ENCODE measurements around the gene TACSTD2.
"Not testable (repeated sequence)": the region's sequence is repeated elsewhere in the genome, so short reads cannot be mapped to it uniquely, and the experiment has no call there.

The TACSTD2 gene, protein sequence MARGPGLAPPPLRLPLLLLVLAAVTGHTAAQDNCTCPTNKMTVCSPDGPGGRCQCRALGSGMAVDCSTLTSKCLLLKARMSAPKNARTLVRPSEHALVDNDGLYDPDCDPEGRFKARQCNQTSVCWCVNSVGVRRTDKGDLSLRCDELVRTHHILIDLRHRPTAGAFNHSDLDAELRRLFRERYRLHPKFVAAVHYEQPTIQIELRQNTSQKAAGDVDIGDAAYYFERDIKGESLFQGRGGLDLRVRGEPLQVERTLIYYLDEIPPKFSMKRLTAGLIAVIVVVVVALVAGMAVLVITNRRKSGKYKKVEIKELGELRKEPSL

DNA sequence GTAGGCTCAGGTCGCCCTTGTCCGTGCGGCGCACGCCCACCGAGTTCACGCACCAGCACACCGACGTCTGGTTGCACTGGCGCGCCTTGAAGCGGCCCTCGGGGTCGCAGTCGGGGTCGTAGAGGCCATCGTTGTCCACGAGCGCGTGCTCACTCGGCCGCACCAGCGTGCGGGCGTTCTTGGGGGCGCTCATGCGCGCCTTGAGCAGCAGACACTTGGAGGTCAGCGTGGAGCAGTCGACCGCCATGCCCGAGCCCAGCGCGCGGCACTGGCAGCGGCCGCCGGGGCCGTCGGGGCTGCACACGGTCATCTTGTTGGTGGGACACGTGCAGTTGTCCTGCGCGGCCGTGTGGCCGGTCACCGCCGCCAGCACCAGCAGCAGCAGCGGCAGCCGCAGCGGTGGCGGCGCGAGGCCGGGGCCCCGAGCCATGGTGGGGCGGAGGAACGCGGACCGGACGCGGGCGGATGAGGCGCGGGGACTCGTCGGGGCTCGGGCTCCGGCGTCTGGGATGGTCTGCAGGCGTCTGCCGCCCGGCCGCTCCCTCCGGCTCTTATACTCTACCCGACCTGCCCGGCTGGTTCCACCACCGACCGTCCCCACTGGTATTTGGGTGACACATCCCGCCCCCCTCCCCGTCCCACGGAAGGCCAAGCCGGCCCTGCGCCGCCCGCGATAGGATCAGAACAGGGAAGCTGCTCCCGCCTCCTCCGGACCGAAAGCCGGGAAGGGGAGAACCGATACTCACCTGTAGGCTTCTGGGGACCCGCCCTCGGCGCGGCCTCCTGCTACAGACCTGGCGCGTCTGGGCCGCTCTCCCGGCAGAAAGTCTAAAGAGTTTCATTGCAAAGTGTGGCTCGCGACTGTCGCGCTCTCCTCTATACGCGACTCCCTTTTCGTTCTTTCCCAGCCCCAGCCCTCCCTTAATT lies at the start of gene TACSTD2:
TSS of gene TACSTD2 (minus strand) at position 526 of the 927 bp plus-strand sequence. CDS start at position 430, 96 bp downstream.
- no peak for DNase-seq (ENCODE audit: low read depth)

DNA sequence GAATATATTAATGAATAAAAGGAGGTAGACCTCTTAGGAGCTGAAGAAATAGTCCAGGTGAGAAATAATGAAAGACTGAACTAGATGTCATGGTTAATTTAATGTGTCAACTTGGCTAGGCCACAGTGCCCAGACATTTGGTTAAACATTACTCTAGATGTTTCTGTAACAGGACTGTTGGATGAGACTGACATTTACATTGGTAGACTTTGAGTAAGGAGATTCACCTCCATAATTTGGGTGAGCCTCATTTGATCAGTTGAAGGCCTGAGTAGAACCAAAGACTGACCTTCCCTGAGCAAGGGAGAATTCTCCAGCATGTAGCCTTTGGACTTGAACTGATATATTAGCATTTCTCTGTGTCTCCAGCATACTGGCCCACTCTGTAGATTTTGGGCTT lies 49.2 kb upstream of the TACSTD2 start:
- no peak for DNase-seq (ENCODE audit: low read depth)

DNA sequence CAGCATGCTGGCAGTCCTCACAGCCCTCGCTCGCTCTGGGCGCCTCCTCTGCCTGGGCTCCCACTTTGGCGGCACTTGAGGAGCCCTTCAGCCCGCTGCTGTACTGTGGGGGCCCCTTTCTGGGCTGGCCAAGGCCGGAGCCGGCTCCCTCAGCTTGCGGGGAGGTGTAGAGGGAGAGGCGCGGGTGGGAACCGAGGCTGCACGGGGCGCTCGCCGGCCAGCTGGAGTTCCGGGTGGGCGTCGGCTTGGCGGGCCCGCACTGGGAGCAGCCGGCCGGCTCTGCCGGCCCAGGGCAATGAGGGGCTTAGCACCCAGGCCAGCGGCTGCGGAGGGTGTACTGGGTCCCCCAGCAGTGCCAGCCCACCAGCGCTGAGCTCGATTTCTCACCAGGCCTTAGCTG lies 46.2 kb upstream of the TACSTD2 start:
- DNase-seq (ENCODE audit: low read depth): not testable (repeated sequence)

DNA sequence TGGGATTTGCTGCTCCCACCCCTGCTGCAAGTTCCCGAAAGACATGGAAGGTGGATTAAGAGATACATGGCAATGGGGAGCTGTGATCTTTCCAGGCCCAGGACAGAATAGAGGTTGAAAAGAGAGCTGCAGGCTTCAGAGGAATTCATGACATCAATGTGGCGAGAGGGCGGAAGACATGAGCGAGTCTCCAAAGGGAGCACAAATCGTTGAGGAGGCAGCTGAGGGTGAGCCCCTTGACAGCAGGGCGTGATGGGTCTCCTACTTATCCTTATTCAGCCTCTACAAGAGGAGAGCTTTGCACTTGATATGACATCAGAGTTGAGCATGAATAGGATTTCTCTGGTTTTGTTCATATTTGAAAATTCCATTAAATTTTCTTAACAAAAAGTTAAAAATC lies 45.5 kb upstream of the TACSTD2 start:
- DNase-seq (ENCODE audit: low read depth): no peak

DNA sequence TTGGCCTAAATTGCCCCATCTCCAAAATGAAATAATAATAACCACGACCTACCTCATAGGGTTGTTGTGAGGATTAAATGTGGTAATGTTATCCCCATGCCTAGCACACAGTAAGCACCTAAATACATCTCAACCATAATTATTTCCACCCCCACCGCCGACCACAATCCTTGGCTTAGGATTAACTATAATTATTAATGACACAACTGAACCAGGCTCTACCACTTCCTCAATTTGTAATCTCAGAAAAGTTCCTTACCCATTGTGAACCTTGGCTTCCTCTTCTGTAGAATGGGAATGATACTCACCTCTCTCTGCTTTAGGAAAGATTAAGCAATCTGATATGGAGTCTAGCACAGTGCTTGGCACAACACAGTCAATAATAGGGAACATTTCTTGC lies 44.3 kb upstream of the TACSTD2 start:
- no peak for DNase-seq (ENCODE audit: low read depth)

DNA sequence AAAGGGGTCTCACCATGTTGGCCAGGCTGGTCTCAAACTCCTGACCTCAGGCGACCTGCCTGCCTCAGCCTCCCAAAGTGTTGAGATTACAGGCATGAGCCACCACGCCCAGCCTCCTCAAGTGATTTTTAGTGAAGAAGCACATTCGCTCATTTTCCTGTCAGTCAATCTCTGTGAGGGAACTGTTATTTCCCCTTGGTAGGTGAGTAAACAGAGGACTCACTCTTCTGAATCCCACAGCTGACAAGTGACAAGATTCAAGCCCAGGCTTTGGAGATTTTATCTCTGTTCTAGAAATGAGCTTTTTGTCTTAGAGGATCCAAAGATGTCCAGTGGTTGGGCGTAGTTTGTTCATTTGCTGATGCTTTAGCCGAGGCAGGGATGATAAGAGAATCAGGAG lies 43.9 kb upstream of the TACSTD2 start:
- no peak for DNase-seq (ENCODE audit: low read depth)

DNA sequence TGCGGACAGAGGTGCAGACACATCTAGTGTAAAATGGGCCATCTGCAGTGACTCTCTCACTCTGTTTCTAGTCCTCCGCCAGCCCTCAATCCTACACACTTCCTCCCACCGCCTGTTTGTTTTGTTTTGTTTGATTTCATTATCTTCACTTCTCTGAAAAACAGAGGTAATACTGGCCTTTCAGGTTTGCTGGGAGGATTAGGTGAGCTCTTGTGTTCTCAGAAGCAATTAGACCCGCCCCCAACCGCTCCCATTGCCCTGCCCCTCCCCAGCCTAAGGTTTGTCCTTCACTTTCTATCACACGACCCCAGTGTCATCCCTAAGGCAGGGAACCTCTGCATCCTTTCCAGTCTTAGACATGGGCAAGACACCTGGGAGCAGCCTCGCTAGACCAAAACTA lies 43.2 kb upstream of the TACSTD2 start:
- DNase-seq (ENCODE audit: low read depth): no peak

DNA sequence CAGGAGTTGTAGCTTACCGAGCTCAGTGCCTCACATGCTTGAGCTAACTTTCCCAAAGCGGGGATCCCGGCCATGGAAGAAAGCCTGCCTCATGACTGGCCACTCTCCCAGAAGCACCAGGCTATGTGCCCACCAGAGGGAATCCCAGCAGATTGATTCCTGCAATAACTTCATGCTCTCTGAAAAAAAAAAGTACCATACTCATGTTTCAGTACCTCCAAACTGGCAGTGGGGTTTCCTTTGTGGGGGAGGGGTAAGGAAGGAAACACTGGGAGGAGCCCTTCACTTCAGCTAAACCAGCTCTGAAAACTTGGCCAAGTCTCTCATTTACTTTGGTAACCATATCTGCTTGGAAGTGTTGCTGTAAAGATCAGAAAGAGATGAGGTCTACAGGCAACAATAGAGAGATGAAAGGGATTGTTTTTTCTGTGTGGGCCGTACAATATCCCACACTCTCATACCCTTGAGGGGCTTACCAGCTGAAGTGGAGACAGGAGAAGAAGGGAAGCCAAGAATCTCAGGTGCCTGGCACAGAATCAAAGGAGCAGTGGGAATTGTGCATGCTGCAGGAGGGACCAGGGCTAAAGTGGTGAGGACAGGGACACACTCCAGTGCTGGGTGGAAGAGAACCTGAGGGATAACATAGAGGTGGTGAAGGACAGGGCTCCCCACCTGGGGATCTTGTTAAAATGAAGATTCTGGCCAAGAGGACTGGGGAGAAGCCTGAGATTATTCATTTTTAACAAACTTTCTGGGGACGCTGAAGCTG lies 42.4 kb upstream of the TACSTD2 start:
- no peak for DNase-seq (ENCODE audit: low read depth)

DNA sequence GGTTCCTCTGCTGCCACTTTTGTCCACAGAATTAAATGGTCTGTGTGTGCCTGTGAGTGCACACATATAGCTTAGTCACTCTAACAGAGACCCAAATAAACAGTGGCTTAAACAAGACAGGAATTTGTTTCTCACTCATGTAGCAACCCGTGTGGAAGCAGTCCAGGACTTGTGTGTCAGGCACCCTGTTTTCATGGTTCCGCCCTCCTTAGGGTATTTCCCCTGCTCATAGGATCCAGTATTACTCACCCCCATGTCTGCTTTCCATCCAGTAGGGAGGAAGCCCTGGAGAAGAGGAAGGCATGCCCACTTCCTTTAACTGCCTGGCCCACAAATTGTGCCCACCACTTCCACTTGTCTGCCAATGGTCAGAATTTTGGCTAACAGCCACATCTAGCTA lies 41.3 kb upstream of the TACSTD2 start:
- DNase-seq (ENCODE audit: low read depth): no peak

DNA sequence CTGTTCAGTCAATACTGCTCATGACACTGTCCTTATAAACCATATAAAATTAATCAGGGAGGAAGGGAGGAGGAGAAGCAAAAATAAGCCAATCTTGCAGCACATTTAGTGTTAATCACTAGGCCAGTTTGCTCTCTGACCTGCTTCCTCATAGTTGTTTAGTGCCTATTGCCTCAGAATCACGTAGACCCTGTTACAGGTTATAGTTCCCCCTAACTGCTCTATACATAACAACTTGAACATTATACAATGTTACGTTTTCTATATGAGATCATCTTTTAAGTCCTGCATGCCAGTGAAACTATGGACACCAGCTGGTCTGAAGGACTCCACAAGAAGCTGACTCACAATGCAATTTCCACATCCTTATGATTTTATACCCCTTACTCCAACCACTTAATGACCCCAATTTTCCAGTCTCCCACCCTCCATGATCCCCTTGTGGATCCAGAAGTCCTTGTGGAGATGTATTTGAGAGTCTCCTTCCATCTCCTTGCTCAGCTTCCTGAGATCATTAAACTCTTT lies 34.9 kb upstream of the TACSTD2 start:
- DNase-seq (ENCODE audit: low read depth): no peak

DNA sequence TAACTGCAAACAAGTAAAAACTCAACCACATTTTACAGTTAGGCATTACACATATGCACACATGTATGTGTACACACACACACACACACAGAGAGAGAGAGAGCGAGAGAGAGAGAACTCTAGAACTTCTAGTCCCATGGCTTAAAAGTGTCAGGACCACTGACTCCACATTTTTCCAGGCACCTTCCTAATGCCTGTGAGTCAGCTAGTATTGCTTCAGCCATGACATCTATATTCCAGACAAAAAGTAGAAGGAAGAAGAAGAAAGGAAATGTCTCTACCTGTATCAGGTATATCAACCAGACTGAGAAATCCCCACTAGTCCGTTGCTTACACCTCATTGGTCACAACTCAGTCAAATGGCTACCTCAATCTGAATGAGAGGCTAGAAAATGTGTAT lies 31.9 kb upstream of the TACSTD2 start:
- no peak for DNase-seq (ENCODE audit: low read depth)

DNA sequence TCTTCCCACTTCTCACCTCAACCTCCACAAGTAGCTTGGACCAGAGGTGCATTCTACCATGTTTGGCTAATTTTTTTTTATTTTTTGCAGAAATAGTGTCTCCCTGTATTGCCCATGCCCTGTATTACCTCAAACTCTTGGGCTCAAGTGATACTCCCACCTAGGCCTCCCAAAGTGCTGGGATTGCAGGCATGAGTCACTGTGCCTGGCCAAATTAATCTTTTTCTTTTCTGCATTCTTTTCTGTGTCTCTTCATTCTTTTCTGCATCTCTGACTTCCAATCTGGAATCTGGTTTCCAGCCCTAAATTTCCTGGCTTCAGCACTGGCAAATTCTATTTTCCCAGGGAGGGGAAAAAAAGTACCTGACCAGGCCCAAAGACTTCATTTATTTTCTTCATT lies 31.2 kb upstream of the TACSTD2 start:
- no peak for DNase-seq (ENCODE audit: low read depth)

DNA sequence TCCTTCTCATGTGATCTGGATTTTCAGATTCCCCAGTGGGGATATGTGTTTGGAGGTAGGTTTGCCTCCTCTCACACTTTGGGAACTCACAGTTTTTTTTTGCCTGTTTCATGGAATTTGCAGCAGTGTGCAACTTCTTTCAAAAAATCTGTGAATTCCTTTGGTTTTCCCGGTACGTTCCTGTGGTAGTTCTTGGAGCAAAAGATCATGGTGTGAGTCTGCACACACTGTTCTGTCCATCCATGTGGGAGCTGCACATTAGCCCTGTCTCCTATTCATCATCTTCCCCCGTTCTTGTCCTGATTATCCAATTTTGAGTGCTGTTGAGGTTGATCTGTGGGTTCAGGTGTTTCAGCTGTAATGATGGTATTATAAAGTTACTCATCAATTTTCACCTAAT lies 30.3 kb upstream of the TACSTD2 start:
- no peak for DNase-seq (ENCODE audit: low read depth)

DNA sequence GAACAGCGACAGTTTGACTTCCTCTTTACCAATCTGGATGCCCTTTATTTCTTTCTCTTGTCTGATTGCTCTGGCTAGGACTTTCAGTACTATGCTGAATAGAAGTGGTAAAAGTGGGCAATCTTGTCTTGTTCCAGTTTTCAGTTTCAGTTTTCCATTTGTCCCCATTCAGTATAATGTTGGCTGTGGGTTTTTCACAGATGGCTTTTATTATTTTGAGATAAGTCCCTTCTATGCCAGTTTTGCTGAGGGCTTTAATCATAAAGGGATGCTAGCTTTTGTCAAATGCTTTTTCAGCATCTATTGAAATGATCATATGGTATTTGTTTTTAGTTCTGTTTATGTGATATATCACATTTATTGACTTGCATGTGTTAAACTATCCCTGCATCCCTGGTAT lies 24.9 kb upstream of the TACSTD2 start:
- DNase-seq (ENCODE audit: low read depth): not testable (repeated sequence)

DNA sequence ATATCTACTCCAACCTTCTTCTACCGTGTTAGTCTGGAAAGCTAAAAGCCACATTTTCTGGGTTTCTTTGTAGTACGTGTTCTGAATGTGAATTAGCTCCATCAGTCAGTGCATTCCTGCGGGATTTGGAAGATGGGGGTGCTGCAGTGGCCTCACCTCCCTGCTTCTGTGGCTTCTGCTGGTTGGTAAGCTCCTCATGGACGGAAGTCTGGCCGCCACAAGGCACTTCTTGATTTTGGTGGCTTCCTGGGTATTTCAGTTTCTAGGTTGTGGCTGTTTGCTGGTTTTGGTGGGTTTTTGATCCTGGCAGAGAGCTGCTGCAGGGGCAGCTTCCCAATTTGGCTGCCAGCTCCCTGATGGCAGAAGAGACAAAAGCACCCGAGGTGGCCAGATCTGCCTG lies 20.9 kb upstream of the TACSTD2 start:
- no peak for DNase-seq (ENCODE audit: low read depth)

DNA sequence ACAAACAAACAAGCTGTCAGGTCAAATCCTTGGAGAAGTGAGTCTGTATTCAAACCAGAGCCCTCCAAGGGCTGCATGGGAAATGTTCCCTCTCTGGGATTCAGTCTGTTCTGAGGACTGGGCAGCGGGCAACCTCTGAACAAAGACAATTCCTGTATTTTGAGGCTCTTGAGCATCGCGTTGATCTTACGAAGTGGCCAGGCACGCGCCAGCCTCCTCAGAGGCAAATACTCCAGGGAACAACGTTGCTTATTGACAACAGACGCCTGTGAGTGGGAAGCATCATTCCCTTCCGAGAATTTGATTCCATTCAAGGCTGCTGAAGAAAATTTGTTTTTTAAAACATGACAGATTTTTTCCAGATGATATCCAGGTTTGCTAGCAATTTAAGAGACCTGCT lies 20.0 kb upstream of the TACSTD2 start:
- DNase-seq (ENCODE audit: low read depth): no peak

DNA sequence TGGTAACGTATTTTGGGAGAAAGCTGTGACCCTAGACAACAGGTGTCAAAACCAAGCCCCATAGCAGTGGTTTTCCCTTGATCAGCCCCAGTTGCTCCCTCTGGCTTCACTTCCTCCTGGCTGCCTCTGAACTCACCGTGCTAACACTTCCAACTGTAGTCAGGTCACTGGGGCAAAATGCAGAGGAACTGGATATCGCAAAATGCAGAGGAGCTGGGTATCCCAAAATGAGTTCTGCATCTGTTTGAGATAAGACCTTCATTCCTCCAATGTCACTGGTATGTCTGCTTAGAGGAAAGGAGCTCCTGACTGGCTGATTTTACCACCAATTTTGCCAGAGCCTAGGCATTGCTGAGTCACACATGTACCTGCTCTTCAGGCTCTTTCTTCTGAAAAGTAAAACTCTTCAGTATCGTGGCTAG lies 19.6 kb upstream of the TACSTD2 start:
- DNase-seq (ENCODE audit: low read depth): no peak

DNA sequence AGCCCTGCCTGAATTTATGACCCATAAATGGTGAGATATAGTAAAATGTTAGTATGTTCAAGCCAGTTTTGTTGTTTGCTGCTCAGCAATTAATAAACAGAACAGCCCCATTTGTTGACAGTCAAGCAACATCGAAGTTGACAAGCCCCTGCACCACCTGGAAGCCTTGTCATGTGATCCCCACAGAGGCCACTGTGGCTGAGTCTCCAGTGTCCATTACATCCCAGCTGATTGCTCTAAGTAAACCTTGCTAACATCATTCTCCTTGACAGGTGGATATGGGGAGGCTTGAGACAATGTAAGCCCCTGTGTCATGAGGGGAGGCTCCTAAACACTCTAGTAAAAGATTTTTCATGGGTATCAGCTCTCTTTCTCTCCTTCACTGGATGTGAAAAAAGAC lies 17.5 kb upstream of the TACSTD2 start:
- no peak for DNase-seq (ENCODE audit: low read depth)

DNA sequence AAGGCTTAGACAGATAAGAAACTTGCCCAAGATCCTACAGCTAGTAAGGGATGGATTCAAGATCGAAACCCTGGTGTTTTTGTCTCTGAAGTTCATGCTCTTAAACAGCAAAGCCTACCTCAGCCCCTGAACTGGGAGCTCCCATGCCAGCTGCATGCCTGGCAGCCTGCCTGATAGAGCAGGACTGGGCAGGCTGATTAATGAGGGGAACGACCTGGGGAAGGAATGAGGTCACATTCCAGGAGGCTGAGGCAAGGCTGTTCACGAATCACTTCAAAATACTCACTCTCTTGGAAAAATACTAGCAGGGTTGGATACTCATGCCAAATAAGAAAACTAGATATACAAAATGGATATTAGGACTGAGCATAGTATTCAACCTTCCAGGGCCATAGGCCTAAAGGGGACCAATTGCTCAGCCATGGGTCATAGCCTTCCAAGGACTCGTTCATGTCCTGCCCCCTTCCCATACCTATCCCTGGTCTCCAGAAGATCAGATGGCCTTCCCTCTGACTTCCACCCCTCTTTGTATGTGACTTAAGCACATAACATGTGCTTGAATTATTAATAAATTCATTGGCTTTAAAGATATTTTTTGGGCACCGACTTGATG lies 15.6 kb upstream of the TACSTD2 start:
- DNase-seq (ENCODE audit: low read depth): no peak

DNA sequence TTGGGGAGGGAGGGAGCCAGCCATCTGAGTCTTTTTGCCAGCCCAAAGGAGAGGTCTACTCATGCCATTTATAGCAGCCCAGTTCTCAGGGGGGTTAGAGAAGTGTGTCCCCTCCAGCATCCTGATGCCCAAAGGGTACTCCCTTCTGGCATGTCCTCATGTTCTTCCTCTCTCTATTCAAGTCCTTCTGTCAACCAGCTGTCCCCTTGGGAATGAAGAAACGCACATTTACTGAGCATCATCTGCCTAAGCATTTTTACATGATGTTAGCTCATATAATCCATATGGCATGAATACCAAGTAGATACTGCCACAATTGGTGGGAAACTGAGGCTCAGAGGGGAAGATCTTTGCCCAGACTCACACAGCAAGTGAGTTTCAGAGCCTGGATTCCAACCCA lies 14.8 kb upstream of the TACSTD2 start:
- no peak for DNase-seq (ENCODE audit: low read depth)

DNA sequence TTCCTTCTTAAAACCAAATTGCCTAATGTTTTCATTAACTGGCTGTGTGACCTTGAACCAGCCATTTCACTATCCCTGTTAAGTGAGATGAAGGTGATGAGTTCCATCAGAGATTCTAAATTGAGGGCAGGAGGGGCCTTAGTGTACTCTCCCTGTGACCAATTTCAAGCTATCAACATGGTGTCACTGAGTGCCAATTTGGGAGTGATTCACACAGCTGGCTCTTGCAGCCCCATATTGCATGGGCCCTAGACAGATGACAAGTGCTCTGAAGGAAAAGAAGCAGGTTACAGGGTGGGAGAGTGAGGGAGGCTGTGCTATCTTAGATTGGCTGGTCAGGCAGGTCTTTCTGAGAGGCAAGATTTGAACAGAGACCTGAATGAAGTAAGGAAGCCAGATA lies 13.0 kb upstream of the TACSTD2 start:
- DNase-seq (ENCODE audit: low read depth): no peak

DNA sequence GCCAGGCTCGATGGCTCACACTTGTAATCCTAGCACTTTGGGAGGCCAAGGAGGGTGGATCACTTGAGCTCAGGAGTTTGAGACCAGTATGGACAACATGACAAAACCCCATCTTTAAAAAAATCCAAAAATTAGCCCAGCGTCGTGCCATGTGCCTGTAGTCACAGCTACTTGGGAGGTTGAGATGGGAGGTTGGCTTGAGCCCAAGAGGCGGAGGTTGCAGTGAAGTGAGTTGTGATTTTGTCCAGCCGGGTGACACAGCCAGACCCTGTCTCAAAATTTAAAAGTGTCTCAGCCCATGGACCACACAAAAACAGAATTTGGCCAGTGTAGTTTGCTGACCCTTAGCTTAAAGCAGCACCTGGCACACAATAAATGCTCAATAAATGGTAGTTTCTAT lies 11.3 kb upstream of the TACSTD2 start:
- no peak for DNase-seq (ENCODE audit: low read depth)

All from stimulated activated CD8-positive, alpha-beta memory T cell treated with anti-CD3 and anti-CD28 coated beads, Interleukin-12 subunit alpha, Interleukin-12 subunit beta, amount 100 ng/mL, for 1 hour (primary cell).